MCF 10A (cell line): Measurements from ENCODE around the gene SLC17A9. TPM values are rescaled to one million over a fixed set of nuclear protein-coding genes. Genes with fewer than 3 reads are reported as not detected.

ENCODE experiments used
- BruUV-seq: library from RNA; stranded (reverse); fragments of 400-500 nt; replicated peaks from 2 replicates; lab custom pipeline; 2021; lab: Mats Ljungman, UMichigan
- CTCF ChIA-PET: fragments of 300-600 bp; sonication (Branson Sonifier 250); formaldehyde crosslinking; extraction: SDS; loops from one replicate; lab custom pipeline; 2021; ENCODE audit warnings: antibody characterized with exemption, inconsistent platforms; lab: Yijun Ruan, JAX
- POLR2A ChIA-PET: fragments of 300-600, 350-650 bp; sonication (Branson Sonifier 250); formaldehyde crosslinking; extraction: SDS; loops from one replicate; lab custom pipeline; 2020; ENCODE audit warnings: antibody characterized with exemption, inconsistent platforms; lab: Yijun Ruan, JAX
- DNase-seq: peaks from one replicate; pipeline ENCODE4 v3.0.0-alpha.2; 2018; ENCODE audit not compliant: unreplicated experiment
- H3K27ac Mint-ChIP-seq: one replicate; pipeline ENCODE4 v1.8.0; 2022; ENCODE audit warnings: mild to moderate bottlenecking, low read depth, mixed read lengths; ENCODE audit not compliant: unreplicated experiment
- H3K27me3 Mint-ChIP-seq: one replicate; pipeline ENCODE4 v1.8.0; 2022; ENCODE audit warnings: mixed read lengths; ENCODE audit not compliant: insufficient read depth, unreplicated experiment
- H3K36me3 Mint-ChIP-seq: one replicate; pipeline ENCODE4 v1.8.0; 2022; ENCODE audit warnings: mild to moderate bottlenecking, moderate library complexity, mixed read lengths; ENCODE audit not compliant: insufficient read depth, unreplicated experiment
- H3K4me1 Mint-ChIP-seq: one replicate; pipeline ENCODE4 v1.8.0; 2022; ENCODE audit warnings: mixed read lengths; ENCODE audit not compliant: insufficient read depth, unreplicated experiment
- H3K4me3 Mint-ChIP-seq: one replicate; pipeline ENCODE4 v1.8.0; 2022; ENCODE audit warnings: mild to moderate bottlenecking, moderate library complexity, mixed read lengths; ENCODE audit not compliant: unreplicated experiment
- H3K9me3 Mint-ChIP-seq: one replicate; pipeline ENCODE4 v1.8.0; 2022; ENCODE audit warnings: mixed read lengths; ENCODE audit not compliant: unreplicated experiment
- CTCF ChIP-seq: fragments of 200-600 bp; IDR thresholded peaks from one replicate; pipeline ENCODE4 v1.8.0; 2022; ENCODE audit warnings: antibody characterized with exemption, mild to moderate bottlenecking; ENCODE audit not compliant: unreplicated experiment
- intact Hi-C: fragments of 100-400 bp; cut with micrococcal nuclease; formaldehyde crosslinking; loops from 2 replicates; pipeline ENCODE4 v1.14.1; 2022
- total RNA-seq: library from RNA; stranded (reverse); gene quantifications from 2 replicates; pipeline ENCODE4 v1.2.3, GENCODE V29; 2022

Gene SLC17A9
- total RNA-seq, 1 experiment from 2014 or later, result 0.07 TPM

DNA sequence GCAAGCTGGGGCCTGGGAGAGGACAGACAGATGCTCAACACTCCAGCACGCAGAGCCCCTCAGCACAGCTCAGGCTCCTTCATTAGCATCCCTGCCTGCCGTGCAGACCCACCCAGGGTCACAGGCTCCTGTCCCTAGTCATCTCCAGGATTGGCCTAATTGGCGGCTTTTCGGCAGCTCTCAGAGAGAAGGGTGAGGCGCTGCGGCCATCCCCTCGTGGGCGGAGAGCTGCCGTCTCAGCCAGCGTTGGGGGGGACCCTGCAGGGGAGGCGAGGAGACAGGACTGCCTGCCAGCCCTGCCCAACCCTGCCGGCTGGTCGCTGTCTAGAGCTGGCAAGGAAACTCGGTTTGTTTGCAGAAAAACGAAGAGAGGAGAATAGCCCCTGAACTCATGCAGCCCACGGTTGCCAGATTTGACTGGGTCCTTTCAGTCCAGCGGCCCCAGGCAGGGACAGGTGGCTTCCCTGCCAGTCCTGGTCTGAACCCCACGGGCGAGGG, 27.4 kb downstream of the SLC17A9 start:
- H3K27ac Mint-ChIP-seq, result no peak overlapping the region
- POLR2A ChIA-PET, result interaction anchor here (0.9 to 1.0 kb wide), 2 partner anchors 24 to 31 kb away, joined by 3 read pairs; no protein-coding TSS in a partner anchor
- BruUV-seq, result no TSS peak
- CTCF ChIA-PET, result interaction anchor here (0.6 to 2.2 kb wide), 7 partner anchors 7 to 231 kb away, joined by 3 to 11 read pairs (median 3); no protein-coding TSS in a partner anchor
- no peaks in the 10 kb centered on the region for H3K9me3 Mint-ChIP-seq
- H3K36me3 Mint-ChIP-seq, result peaks cover 6% of the 10 kb centered on the region
- DNase-seq, result no peak
- no peak overlapping the region for H3K4me3 Mint-ChIP-seq
- peaks cover 54% of the 10 kb centered on the region for H3K27me3 Mint-ChIP-seq
- no peak for TF ChIP-seq CTCF
- H3K4me1 Mint-ChIP-seq, result no peaks in the 10 kb centered on the region
- intact Hi-C loops, result no loop called here

DNA sequence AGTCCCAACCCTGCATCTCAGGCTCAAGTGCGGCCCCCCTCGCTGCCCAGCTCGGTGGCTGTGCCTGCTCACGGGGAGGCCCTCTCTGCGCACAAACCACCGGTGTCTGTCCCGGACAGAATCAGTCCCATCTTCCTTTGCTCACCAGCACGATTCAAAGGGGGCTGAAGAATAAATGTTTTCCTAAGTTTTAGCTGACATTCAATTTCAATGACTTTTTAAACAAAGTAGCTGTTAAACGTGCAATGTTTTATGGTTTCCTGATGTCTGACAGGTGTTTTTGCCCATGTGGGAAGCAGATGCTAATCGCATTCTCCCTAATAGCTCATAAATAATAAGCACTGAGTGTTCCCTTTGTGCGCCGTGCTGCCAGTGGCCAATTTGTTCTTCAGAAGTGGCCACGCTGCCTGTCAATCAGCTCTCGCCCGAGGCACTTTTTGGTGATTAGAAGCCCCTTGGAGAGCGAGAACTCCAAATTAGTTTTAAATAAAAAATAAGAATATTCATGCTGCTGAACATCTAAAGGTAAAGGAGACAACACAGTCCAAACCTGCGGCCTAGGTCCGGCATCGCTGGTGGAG, 28.0 kb downstream of the SLC17A9 start:
- Mint-ChIP-seq H3K36me3 (peaks cover 6% of the 10 kb centered on the region), H3K4me1 (no peaks in the 10 kb centered on the region), H3K27ac (no peak overlapping the region), H3K9me3 (no peaks in the 10 kb centered on the region), H3K4me3 (no peak overlapping the region), H3K27me3 (peaks cover 59% of the 10 kb centered on the region)
- BruUV-seq, result no TSS peak
- no peak for TF ChIP-seq CTCF
- no peak for DNase-seq
- CTCF ChIA-PET, result interaction anchor here (0.6 to 2.2 kb wide), 5 partner anchors 8 to 231 kb away, joined by 3 to 11 read pairs (median 3); no protein-coding TSS in a partner anchor
- POLR2A ChIA-PET, result interaction anchor here (0.7 to 1.0 kb wide), 2 partner anchors 31 to 113 kb away, joined by 3 read pairs; no protein-coding TSS in a partner anchor
- intact Hi-C loops, result no loop called here

- no peak for DNase-seq
- ChIA-PET POLR2A (interaction anchor here (0.7 kb wide), 1 partner anchor 113 kb away, joined by 3 read pairs; no protein-coding TSS in a partner anchor), CTCF (interaction anchor here (1.2 to 2.2 kb wide), 2 partner anchors 9 to 28 kb away, joined by 3 to 11 read pairs; no protein-coding TSS in a partner anchor)
- Mint-ChIP-seq H3K4me3 (no peak overlapping the region), H3K27me3 (peaks cover 59% of the 10 kb centered on the region), H3K4me1 (no peaks in the 10 kb centered on the region), H3K9me3 (no peaks in the 10 kb centered on the region), H3K36me3 (peaks cover 6% of the 10 kb centered on the region), H3K27ac (no peak overlapping the region)
- BruUV-seq, result no TSS peak
- intact Hi-C loops, result no loop called here
- TF ChIP-seq CTCF, result no peak
These were observed 28.5 kb downstream of the SLC17A9 start for GRCh38 chr20:62980970-62981369.
